Activated T-cell treated with anti-CD3 and anti-CD28 coated beads, Interleukin-2, amount 50 U/mL, for 4 hours (primary cell): Measurements from ENCODE around the gene PSMD8. TPM values are rescaled to one million over a fixed set of nuclear protein-coding genes. Genes with fewer than 3 reads are reported as not detected.
A peak's percentile ranks its signal among the peaks of the same experiment; 100 is the strongest.

Source experiments
- ATAC-seq, 2 donors: fragments of 200-7000 bp; cut with Tn5 transposase; one replicate each; pipeline ENCODE4 v1.10.0; 2021
- DNase-seq: peaks from one replicate; pipeline ENCODE4 v3.0.0-alpha.2; 2020
- H3K27me3 Mint-ChIP-seq: one replicate; pipeline ENCODE4 v1.8.0; 2021; ENCODE audit warnings: low read depth, mixed read lengths
- H3K36me3 Mint-ChIP-seq: one replicate; pipeline ENCODE4 v1.8.0; 2022; ENCODE audit warnings: mixed read lengths; ENCODE audit not compliant: insufficient read depth
- H3K4me1 Mint-ChIP-seq: one replicate; pipeline ENCODE4 v1.8.0; 2021; ENCODE audit warnings: low read depth, mixed read lengths
- H3K4me3 Mint-ChIP-seq: one replicate; pipeline ENCODE4 v1.8.0; 2021; ENCODE audit warnings: mild to moderate bottlenecking, moderate library complexity, mixed read lengths
- H3K9me3 Mint-ChIP-seq: one replicate; pipeline ENCODE4 v1.8.0; 2021; ENCODE audit warnings: mixed read lengths
- total RNA-seq, 3 donors: library from RNA; stranded (reverse); gene quantifications; one replicate each; pipeline ENCODE4 v1.2.1, GENCODE V29; 2021

PSMD8 gene
- total RNA-seq, 3 donors from 2014 or later, result 331 to 368 (median 337) TPM

DNA sequence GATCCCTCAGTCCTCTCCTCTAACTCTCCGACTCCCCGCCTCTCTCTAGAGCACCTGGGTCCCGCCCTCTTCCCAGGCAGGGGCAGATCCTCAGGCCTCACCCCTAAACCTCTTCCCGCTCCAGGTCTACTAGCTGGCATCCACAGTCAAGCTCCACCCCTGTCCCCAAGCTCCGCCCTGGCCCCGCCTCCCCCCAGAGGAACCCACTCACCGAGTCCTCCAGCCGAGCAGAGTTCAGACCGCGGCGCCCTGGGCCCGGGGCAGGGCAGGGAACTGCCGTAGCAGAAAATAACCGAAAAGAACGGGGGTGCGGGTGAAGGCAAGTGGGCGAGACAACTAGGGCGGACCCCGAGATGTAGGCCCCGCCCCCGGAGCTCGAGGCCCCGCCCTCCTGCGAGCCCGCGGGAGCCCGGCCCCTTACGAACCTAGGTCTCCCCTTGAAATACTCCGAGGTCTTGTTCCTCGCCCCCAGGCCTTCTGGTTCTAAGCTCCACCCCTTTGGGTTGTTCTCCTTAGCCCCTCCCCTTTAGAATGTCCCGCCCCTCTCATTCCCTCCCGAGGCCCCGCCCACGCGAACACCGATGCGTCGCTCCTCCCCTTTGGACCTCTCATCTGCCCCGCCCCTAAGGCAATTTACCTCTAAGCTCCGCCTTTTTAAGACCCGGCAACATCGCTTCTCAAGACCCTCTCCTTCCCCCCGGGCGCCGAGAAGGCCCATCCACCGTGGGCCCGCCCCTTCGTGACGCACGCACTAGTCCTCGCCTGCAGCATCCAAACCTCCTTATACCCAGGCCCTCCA lies 13.4 kb downstream of the PSMD8 start, which contains the start of gene GGN:
Gene GGN (minus strand): TSS at position 485 of the 799 bp plus-strand sequence. CDS start 773 bp downstream, outside the sequence.
- Mint-ChIP-seq H3K9me3 (no peaks in the 10 kb centered on the region), H3K4me3 (peak within 1 kb of the TSS; percentile 82), H3K27me3 (peaks cover 10% of the 10 kb centered on the region), H3K4me1 (peaks cover 22% of the 10 kb centered on the region), H3K36me3 (peaks cover 18% of the 10 kb centered on the region)
- ATAC-seq (peak; percentile 72 to 77), DNase-seq (peak; percentile 70)

DNA sequence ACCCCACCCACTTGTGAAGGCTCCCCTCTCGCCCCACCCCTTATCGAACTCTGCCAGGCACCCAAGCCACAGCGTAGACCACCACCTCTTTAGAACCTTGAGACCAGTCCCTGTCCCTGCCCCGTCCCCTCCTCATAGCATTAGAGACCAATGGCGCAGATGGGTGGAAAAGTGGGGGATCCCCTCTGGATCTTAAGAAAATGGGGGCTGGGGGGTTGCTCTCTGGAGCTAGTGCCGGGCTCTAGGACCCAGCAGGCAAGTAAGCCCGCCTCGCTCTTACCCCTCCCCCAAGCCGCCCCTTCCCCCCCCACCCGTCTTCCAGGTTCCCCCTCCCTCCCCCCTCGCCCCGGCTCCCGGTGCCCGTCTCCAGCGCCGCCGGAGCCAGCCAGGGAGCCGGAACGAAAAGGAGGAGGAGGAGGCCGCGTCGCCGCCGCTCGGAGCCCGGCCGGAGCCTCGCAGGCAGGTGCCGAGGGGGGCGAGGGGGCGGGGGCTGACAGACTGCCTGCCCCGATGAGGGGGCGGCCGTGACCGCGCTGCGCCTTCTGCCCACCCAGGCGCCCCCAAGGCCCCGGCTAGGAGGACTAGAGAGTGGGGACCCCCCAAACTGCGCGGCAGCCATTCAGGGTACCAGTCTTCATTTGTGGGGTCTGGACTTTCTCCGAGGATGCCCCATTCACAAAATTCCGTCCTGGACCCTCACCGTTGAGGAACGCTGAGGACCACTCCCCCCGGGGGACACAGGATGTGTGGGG lies 14.2 kb downstream of the PSMD8 start, which contains the start of gene SPRED3:
Gene SPRED3 (plus strand): TSS at position 349 of the 752 bp plus-strand sequence. CDS start 1,606 bp downstream, outside the sequence.
- no peaks in the 10 kb centered on the region for H3K9me3 Mint-ChIP-seq
- peak within 1 kb of the TSS; percentile 82 for H3K4me3 Mint-ChIP-seq
- peaks cover 10% of the 10 kb centered on the region for H3K36me3 Mint-ChIP-seq
- DNase-seq (no peak), ATAC-seq (peak; percentile 2 to 3)
- H3K27me3 Mint-ChIP-seq, result peaks cover 10% of the 10 kb centered on the region
- peaks cover 24% of the 10 kb centered on the region for H3K4me1 Mint-ChIP-seq

DNA sequence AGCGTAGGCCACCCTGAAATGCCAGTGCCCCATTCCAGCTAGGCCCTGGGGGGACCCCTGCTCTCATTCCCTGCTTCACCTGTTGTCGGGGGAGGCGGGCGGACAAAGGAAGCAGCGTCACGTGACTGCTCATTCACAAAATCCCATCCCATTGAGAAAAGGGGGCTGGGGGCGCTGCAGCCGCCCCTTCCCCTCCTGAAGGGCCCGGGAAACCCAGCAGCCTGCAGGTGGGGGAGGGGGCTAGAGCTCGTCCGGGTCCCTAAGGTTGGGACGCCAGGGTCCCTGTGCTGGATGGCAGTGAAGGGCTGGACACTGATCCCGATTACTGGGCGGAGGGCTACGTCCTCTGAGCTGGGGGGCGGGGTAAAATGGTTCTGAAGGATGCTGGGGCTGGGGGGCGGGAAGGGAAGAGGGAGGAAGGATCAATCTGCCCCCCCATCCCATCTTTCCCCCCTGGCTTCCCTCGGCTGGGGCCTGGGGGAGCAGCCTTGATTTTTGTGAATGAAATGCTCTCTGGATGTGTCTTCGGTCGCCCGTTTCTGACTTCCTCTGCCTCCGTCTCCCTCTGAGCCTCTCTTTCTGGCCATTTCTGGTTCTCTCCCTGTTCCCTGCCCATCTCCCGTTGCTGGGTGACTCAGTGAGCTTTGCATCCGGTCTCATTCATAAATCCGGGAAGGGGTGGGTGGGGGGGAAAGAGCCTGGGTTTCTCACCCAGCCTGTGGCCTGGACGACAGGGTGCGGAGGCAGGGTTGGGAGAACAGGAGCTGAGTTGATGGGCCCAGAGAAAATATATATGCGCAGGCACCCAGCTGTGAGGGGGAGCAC lies 14.9 kb downstream of the PSMD8 start:
- Mint-ChIP-seq H3K9me3 (no peaks in the 10 kb centered on the region), H3K4me1 (peaks cover 30% of the 10 kb centered on the region), H3K36me3 (peaks cover 5% of the 10 kb centered on the region), H3K4me3 (peak overlapping the region; percentile 51), H3K27me3 (peaks cover 14% of the 10 kb centered on the region)
- no peak for ATAC-seq
- no peak for DNase-seq

DNA sequence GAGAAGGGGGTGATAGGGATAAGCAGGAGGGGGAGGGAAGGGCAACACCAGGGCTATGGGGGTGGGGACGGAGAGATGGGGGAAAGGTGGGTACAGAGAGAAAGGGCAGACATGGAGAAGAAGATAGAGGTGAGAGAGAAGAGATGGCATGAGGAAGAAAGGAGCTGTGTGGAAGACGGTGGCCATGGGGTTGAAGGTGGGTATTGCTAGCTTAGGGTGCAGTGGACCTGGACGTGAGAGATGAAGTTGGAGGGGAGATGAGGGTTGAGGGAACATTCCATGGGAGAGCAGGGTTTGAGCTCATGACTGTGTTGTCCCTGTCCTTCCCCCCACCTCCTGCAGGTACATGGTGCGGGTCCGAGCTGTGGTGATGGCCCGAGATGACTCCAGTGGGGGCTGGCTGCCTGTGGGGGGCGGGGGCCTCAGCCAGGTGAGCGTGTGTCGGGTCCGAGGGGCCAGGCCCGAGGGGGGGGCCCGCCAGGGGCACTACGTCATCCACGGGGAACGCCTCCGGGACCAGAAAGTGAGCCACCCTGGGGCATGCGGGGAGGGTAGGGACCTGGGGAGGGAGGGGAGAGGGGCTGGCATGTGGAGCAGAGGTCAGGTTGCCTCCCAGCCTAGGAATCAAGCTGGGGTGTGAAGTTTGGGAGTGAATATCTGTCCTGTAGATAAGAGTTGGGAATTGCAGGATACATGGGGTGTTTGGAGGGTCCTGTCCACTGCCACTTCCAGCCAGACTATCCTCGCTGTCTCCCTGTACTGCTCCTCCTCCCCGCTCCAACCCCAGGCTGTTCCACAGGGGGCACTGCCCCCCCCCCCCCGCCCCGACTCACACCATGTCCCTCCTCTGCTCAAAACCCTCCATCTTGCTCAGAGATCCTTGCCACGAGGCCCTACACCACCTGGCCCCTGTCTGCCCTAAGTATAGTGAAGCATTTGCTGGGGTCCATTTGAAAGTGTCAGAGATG lies 15.9 kb downstream of the PSMD8 start:
- no peaks in the 10 kb centered on the region for H3K36me3 Mint-ChIP-seq
- H3K27me3 Mint-ChIP-seq, result peaks cover 14% of the 10 kb centered on the region
- DNase-seq (no peak), ATAC-seq (no peak)
- H3K4me3 Mint-ChIP-seq, result peak overlapping the region; percentile 53
- H3K9me3 Mint-ChIP-seq, result no peaks in the 10 kb centered on the region
- H3K4me1 Mint-ChIP-seq, result peaks cover 35% of the 10 kb centered on the region

DNA sequence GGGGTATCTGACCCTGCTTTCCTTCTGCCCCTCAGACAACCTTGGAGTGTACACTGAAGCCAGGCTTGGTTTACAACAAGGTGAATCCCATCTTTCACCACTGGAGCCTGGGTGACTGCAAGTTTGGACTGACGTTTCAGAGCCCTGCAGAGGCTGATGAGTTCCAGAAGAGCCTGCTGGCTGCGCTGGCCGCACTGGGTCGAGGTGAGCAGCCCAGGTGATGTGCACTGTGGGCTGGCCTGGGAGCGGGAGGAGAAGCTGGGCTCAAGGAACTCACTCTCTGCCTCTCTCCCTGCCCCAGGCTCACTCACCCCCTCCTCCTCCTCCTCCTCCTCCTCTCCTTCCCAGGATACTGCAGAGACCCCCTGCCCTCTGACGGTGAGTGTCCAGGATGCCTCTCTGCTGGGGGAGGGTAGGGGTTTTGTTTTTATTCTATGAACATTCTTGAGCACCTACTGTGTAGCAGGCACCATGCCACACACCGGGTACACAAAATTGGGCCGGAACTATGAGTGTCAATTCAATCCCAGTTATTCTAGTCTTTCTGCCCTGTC lies 17.6 kb downstream of the PSMD8 start:
- ATAC-seq, result no peak
- no peak for DNase-seq
- no peaks in the 10 kb centered on the region for H3K36me3 Mint-ChIP-seq
- peaks cover 42% of the 10 kb centered on the region for H3K4me1 Mint-ChIP-seq
- H3K27me3 Mint-ChIP-seq, result peaks cover 17% of the 10 kb centered on the region
- no peaks in the 10 kb centered on the region for H3K9me3 Mint-ChIP-seq
- no peak overlapping the region for H3K4me3 Mint-ChIP-seq

DNA sequence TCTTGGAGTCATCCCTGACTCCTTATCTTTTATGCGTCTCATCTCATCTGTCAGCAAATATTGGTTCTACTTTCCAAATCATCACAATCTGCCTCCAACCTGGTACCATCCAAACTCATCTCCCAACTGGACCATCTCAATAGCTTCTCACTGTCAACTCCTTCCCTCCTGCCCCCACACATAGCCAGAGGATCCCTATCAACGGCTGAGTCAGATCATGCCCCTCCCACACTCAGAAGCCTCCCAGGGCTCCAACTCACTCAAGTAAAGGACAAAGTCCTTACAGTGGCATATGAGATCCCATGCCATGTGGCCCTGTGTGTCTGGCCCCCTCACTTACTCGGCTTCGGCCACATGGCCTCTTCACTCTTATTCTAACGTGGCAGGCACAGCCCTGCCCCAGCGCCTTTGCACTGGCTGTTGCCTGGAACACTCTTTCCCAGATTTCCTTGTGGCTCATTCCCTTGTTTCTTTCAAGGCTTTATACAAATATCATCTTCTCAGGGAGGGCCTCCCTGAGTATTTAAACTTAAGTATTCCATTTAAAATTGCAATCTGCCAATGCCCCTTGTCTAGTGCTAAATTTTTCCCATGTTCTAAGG lies 18.4 kb downstream of the PSMD8 start:
- H3K36me3 Mint-ChIP-seq, result no peaks in the 10 kb centered on the region
- H3K27me3 Mint-ChIP-seq, result peaks cover 13% of the 10 kb centered on the region
- ATAC-seq (no peak), DNase-seq (no peak)
- no peaks in the 10 kb centered on the region for H3K9me3 Mint-ChIP-seq
- peaks cover 36% of the 10 kb centered on the region for H3K4me1 Mint-ChIP-seq
- H3K4me3 Mint-ChIP-seq, result no peak overlapping the region

DNA sequence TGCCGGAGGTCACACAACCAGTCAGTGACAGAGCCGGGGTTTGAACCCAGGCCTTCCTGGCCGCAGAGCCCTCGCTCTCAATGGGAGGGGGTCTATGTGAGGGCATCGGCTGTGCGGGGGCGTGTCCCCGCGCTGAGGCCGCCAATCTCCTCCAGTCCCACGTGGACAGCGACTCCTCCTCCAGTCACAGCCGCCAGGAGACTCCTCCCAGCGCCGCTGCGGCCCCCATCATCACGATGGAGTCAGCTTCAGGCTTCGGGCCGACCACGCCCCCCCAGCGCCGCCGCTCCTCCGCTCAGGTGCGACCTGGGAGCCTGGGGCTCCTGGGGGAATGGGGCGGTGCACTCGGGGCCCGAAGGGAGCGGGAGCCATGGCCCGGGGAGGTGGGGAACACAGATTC lies 20.1 kb downstream of the PSMD8 start:
- H3K4me3 Mint-ChIP-seq, result peak overlapping the region; percentile 73
- peaks cover 28% of the 10 kb centered on the region for H3K4me1 Mint-ChIP-seq
- ATAC-seq (peak; percentile 66 to 71), DNase-seq (peak; percentile 61)
- peaks cover 10% of the 10 kb centered on the region for H3K27me3 Mint-ChIP-seq
- no peaks in the 10 kb centered on the region for H3K36me3 Mint-ChIP-seq
- no peaks in the 10 kb centered on the region for H3K9me3 Mint-ChIP-seq

DNA sequence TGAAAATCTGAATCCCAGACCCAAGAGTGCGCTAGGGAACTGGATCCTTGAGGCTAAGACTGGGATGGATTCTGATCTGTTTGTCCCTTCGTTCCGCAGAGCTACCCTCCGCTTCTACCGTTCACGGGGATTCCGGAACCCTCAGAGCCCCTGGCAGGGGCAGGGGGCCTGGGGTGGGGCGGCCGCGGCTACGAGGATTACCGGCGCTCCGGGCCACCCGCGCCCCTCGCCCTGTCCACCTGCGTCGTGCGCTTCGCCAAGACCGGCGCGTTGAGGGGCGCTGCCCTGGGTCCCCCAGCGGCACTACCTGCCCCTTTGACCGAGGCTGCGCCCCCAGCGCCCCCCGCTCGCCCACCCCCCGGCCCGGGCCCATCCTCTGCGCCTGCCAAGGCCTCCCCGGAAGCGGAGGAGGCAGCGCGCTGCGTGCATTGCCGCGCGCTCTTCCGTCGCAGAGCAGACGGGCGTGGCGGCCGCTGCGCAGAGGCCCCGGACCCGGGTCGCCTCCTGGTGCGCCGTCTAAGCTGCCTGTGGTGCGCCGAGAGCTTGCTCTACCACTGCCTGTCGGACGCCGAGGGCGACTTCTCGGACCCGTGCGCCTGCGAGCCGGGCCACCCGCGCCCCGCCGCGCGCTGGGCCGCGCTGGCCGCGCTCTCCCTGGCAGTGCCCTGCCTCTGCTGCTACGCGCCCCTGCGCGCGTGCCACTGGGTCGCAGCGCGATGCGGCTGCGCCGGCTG lies 21.2 kb downstream of the PSMD8 start:
- Mint-ChIP-seq H3K27me3 (peaks cover 8% of the 10 kb centered on the region), H3K4me3 (peak overlapping the region; percentile 73), H3K36me3 (no peaks in the 10 kb centered on the region), H3K4me1 (peaks cover 24% of the 10 kb centered on the region), H3K9me3 (no peaks in the 10 kb centered on the region)
- DNase-seq (peak; percentile 33), ATAC-seq (peak; percentile 88 to 89)

DNA sequence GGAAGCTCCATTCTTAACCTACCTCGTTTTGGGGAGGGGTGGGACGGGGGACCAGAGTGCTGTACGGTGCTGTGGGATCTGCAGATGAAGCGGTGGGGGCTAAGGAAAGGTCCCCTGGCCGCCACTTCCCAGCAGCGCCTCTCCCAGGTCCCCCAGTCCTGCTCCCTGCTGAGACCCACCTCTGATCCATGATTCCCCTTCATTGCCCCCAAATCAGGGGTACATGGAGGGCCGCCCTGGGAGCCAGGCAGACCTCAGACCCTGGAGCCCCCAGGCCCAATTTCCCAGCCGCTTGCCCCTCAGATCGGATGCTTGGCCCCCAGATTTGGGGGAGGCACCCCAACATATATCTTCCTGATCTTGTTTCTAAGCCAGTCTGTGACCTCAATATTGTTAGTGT lies 24.7 kb downstream of the PSMD8 start:
- no peak overlapping the region for H3K4me3 Mint-ChIP-seq
- H3K9me3 Mint-ChIP-seq, result no peaks in the 10 kb centered on the region
- H3K36me3 Mint-ChIP-seq, result no peaks in the 10 kb centered on the region

DNA sequence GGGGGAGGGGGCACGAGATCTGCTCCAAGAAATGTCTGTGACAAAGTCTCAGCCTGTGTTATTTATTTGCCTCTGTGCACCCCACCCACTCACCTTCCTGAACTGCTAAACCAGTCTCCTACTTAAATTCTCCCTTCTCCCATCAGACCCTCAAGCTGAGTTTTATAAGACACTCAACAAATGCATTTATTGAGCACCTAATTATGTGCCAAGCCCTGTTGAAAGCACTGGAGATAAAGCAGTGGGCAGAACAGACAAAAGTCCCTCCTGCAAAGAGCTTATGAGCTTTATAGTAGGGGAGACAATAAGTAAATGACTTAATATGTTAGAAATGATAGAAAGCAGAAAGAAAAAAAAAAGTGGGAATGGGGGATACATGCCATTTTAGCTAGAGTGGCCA lies 25.2 kb downstream of the PSMD8 start:
- Mint-ChIP-seq H3K4me3 (no peak overlapping the region), H3K4me1 (peaks cover 21% of the 10 kb centered on the region)

More for the DNA sequence above, 24.7 kb downstream of the PSMD8 start:
- ATAC-seq (no peak), DNase-seq (no peak)
- Mint-ChIP-seq H3K27me3 (peaks cover 4% of the 10 kb centered on the region), H3K4me1 (peaks cover 21% of the 10 kb centered on the region)

DNA sequence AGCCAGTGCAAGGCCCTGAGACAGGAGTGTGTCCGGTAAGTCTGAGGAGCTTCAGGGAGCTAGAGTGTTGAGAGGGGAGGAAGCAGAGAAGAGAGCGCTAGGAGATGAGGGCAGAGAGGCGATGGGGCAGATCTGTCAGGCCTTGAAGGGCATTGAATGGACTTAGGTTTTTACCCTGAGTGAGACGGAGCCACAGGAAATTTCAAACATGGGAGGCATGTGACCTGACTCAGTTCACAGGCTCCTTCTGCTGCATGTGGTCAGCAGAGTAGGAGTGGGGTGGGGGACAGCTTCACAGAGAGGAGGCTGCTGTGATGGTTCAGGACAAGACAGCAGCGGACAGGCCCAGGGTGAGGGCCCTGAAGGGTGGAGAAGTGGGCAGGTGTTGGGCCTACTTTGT lies 26.0 kb downstream of the PSMD8 start:
- H3K36me3 Mint-ChIP-seq, result no peaks in the 10 kb centered on the region
- no peak overlapping the region for H3K4me3 Mint-ChIP-seq

More for the DNA sequence above, 25.2 kb downstream of the PSMD8 start:
- Mint-ChIP-seq H3K36me3 (no peaks in the 10 kb centered on the region), H3K27me3 (peaks cover 4% of the 10 kb centered on the region), H3K9me3 (no peaks in the 10 kb centered on the region)
- no peak for ATAC-seq
- no peak for DNase-seq

DNA sequence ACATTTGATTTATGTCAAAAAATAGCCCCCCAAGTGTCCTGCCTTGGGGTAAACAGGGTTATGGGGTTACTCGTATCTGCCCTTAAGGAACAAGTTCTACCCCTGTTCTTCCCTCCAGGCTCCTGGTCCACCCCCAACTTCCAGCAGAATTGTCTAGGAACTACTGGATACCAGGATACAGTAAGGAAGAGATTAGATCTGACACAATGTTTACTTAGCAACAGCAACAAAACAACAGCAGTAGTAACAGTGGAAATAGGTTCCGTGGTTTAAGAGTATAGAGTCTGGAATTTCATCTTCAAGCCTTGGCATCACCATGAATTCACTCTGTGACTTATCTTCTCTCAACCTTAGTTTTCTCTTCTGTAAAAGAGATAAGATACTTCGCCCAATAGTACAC lies 26.8 kb downstream of the PSMD8 start:
- DNase-seq (no peak), ATAC-seq (no peak)
- no peaks in the 10 kb centered on the region for H3K9me3 Mint-ChIP-seq
- H3K4me3 Mint-ChIP-seq, result no peak overlapping the region
- no peaks in the 10 kb centered on the region for H3K36me3 Mint-ChIP-seq
- H3K4me1 Mint-ChIP-seq, result peaks cover 17% of the 10 kb centered on the region
- peaks cover 4% of the 10 kb centered on the region for H3K27me3 Mint-ChIP-seq

More for the DNA sequence above, 26.0 kb downstream of the PSMD8 start:
- ATAC-seq, result no peak
- Mint-ChIP-seq H3K9me3 (no peaks in the 10 kb centered on the region), H3K27me3 (peaks cover 4% of the 10 kb centered on the region), H3K4me1 (peaks cover 17% of the 10 kb centered on the region)
- no peak for DNase-seq
